C4-2B (cell line): ENCODE measurements around the gene KAT2B.

Experiments
- H3K27ac ChIP-seq: fragments of 450-650 bp; 2 replicates; pipeline ENCODE4 v1.5.1; 2017
- ZFX ChIP-seq: fragments of 450-650 bp; IDR thresholded peaks from 2 replicates; pipeline ENCODE4 v1.6.1; 2017
- TF ChIP-seq, protein P1 (sequence below): fragments of 450-650 bp; conservative IDR thresholded peaks from 2 replicates; pipeline ENCODE4 v1.5.1; 2017; ENCODE audit warnings: mild to moderate bottlenecking

KAT2B gene

DNA sequence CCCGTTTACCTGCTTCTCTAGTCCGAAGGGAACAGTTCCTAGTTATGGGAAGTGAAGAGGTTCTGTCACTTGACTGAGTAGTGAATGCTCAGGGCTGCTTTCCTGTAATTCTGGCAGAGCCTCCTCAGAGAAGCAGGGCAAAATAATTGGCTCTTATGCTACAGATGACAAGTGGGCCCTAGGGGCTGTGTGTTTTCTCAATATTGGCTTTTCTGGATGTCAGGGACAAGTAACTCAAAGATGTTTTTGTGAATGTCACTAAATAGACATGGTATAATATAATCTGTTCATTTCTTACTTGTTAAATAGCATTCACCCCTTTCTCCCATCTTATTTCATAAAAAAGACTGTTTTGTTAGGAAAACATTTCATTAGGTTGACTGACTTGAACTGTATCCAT, 105.6 kb downstream of the KAT2B start:
- H3K27ac ChIP-seq = no peak overlapping the region
- no peak for TF ChIP-seq ZFX
- TF ChIP-seq, protein P1, sequence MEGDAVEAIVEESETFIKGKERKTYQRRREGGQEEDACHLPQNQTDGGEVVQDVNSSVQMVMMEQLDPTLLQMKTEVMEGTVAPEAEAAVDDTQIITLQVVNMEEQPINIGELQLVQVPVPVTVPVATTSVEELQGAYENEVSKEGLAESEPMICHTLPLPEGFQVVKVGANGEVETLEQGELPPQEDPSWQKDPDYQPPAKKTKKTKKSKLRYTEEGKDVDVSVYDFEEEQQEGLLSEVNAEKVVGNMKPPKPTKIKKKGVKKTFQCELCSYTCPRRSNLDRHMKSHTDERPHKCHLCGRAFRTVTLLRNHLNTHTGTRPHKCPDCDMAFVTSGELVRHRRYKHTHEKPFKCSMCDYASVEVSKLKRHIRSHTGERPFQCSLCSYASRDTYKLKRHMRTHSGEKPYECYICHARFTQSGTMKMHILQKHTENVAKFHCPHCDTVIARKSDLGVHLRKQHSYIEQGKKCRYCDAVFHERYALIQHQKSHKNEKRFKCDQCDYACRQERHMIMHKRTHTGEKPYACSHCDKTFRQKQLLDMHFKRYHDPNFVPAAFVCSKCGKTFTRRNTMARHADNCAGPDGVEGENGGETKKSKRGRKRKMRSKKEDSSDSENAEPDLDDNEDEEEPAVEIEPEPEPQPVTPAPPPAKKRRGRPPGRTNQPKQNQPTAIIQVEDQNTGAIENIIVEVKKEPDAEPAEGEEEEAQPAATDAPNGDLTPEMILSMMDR = no peak

DNA sequence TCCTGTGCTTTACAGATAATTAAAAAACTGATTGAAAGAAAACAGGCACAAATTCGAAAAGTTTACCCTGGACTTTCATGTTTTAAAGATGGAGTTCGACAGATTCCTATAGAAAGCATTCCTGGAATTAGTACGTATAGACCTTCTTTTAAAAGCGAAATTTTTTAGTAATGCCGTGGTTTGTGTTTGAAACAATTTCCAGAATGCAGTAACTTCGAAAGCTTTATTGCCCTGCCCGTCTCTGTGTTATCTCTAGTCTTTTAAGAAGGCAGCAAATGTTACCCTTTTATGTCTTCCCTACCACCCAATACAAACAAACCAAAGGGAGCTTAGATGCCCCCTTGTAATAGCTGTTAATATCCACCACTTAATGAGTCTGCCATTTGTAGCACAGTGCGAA, 106.1 kb downstream of the KAT2B start:
- no peak overlapping the region for H3K27ac ChIP-seq
- no peak for TF ChIP-seq ZFX
- TF ChIP-seq, protein P1 = no peak

DNA sequence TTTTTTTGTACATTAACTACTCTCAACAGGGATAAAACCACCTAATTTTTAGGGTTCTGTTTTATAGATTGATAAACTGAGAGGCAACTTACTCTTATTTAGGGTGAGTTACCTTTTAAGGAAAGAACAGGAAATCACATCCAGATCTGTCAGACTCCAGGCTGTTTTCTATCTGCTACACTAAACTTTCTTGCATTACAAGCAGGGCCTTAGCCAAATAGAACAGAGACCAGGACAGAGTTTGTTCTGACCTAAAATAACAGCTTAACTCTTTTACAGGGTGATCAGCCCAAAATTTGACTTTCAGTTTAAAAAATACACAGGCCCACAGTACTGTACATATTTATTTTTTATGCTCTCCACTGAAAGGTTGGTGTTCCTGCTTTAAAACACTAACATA, 107.1 kb downstream of the KAT2B start:
- TF ChIP-seq ZFX = no peak
- TF ChIP-seq, protein P1 = no peak
- no peak overlapping the region for H3K27ac ChIP-seq

DNA sequence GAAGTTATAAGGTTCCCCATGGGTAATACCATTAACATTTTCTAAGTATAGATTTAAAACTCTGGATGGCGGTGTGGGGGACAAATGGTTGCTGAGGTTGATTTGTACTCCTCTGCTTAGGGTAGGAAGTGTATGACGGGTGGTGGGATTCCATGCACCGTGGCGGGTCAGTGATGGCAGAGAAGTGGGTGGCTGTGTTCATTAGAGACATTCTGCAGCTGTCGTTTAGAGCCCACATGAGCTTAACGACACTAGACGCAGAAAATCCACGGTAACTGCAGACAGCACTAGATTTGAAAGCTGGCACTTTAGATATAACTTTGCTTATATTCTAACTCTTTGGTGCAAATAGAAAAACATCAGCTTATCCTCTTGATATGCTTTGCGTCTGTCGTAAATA, 108.2 kb downstream of the KAT2B start:
- H3K27ac ChIP-seq = no peak overlapping the region
- no peak for TF ChIP-seq ZFX
- TF ChIP-seq, protein P1 = no peak

DNA sequence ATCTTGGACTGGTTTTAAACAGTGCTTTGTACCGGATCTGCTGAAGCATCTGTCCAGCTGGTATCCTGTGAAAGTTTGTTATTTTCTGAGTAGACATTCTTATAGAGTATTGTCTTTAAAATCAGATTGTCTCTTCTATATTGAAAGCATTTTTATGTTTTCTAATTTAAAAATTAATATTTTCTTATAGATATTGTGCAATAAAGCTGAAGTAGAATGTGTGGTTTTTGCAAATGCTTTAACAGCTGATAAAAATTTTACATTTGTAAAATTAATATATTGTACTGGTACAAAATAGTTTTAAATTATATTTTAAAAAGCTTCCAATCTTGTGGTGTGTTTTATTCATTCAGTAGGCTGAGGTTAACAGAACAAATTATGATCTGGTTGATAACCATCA, 113.8 kb downstream of the KAT2B start:
- TF ChIP-seq ZFX = no peak
- TF ChIP-seq, protein P1 = no peak
- no peak overlapping the region for H3K27ac ChIP-seq

DNA sequence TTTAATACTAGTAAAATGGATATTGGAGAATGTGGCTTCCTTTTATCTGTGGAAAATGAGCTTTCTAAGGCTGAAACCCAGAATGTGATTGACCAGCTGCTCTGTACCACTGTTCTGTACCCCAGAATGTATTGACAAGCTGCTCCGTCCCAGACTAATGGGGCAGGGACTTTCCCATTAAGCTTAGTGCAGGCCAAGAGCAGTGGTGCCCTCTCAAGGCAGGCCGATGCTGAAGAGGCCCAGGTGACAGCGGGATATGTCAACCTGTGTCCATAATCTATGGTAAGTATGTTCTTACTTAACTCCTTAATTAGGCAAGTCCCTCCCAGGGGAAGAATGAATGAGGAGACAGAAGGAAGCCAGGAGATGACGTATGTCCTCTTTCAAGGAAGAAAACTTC, 114.7 kb downstream of the KAT2B start:
- H3K27ac ChIP-seq = no peak overlapping the region
- no peak for TF ChIP-seq ZFX
- TF ChIP-seq, protein P1 = no peak

DNA sequence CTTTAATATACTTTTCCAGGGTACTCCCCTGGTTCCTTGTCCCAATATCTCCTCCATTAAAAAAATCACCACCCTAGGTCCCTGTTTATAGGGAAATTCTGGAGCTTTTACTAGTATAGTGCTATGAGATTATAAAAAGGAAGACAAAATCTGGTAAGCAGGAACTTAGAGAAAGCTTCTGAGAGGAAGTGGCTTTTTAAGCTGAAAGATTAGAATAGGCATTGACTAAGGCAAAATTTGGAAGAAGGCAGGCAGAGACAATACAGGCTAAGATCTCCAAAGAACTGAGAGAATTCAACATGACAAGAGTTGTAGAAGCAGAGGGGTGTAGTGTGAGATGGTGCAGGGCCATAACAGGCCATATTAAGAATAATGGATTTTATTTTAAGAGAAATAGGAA, 120.0 kb downstream of the KAT2B start:
- TF ChIP-seq, protein P1 = no peak
- no peak overlapping the region for H3K27ac ChIP-seq
